HCT116 (cell line): ENCODE measurements around the gene KNDC1. TPM values are rescaled to one million over a fixed set of nuclear protein-coding genes. Genes with fewer than 3 reads are reported as not detected.

ENCODE experiments used
- ATAC-seq: fragments of 200-7000 bp; cut with Tn5 transposase; 2 replicates; pipeline ENCODE4 v1.9.1; 2020; ENCODE audit warnings: mild to moderate bottlenecking, moderate library complexity
- BruUV-seq: library from RNA; stranded (reverse); fragments of 400-500 nt; replicated peaks from 2 replicates; lab custom pipeline; 2021; lab: Mats Ljungman, UMichigan
- CTCF ChIA-PET: fragments of 300-600 bp; sonication (Branson Sonifier 250); formaldehyde crosslinking; loops from one replicate; lab custom pipeline; 2021; ENCODE audit warnings: antibody characterized with exemption; lab: Charles Lee
- POLR2A ChIA-PET: fragments of 300-600, 350-600 bp; sonication (Branson Sonifier 250); formaldehyde crosslinking; loops from one replicate; lab custom pipeline; 2021; ENCODE audit warnings: antibody characterized with exemption; lab: Charles Lee
- RAD21 ChIA-PET, 2 experiments: fragments of 300-600 bp; sonication (Branson Sonifier 250); formaldehyde crosslinking; loops; one replicate each; lab custom pipeline; 2023; ENCODE audit warnings: low total read pairs in 2 of 2; ENCODE audit not compliant: uncharacterized antibody in 2 of 2, unreplicated experiment in 2 of 2, low non-redundant PET in 1 of 2; lab: Charles Lee
- DNase-seq: peaks from one replicate; pipeline ENCODE4 v3.0.0-alpha.2; 2010; ENCODE audit warnings: low read depth, low spot score
- H2AFZ ChIP-seq: fragments of 200-600 bp; shearing (Covaris generic), sonication (generic); 2 replicates; pipeline ENCODE4 v1.6.1; 2017; ENCODE audit warnings: low read depth, mixed run types, mixed read lengths, antibody characterized with exemption, low read length; ENCODE audit not compliant: poor library complexity, severe bottlenecking
- H3K27ac ChIP-seq: 2 replicates; pipeline ENCODE4 v1.5.1; 2012; ENCODE audit warnings: low read depth, low read length
- H3K27me3 ChIP-seq: fragments of 200-600 bp; sonication (generic); 2 replicates; pipeline ENCODE4 v1.6.1; 2016; ENCODE audit warnings: mixed run types, low read length, mixed read lengths; ENCODE audit not compliant: insufficient read depth
- H3K36me3 ChIP-seq, 2 experiments: fragments of 200-500 bp in 1 of 2; fragments of 200-600 bp in 1 of 2; sonication (Bioruptor generic) in 1 of 2; sonication (generic) in 1 of 2; 2 replicates each; pipeline versions ENCODE4 v1.5.1 to v1.6.1; 2014 to 2016; ENCODE audit warnings: low read length in 2 of 2, inconsistent platforms in 1 of 2, mixed read lengths in 1 of 2, mixed run types in 1 of 2; ENCODE audit not compliant: insufficient read depth in 2 of 2, control insufficient read depth in 1 of 2
- H3K4me1 ChIP-seq, 2 experiments: fragments of 200-600 bp in 1 of 2; sonication (generic) in 1 of 2; 2 replicates each; pipeline versions ENCODE4 v1.5.1 to v1.6.1; 2012 to 2017; ENCODE audit warnings: low read length in 2 of 2, inconsistent platforms in 1 of 2, mild to moderate bottlenecking in 1 of 2, mixed read lengths in 1 of 2, mixed run types in 1 of 2, moderate library complexity in 1 of 2; ENCODE audit not compliant: insufficient read depth in 2 of 2, control insufficient read depth in 1 of 2
- H3K4me2 ChIP-seq: fragments of 200-600 bp; sonication (generic); 2 replicates; pipeline ENCODE4 v1.6.1; 2017; ENCODE audit warnings: mixed run types, low read length, mixed read lengths
- H3K4me3 ChIP-seq, 2 experiments: fragments of 200-600 bp in 1 of 2; sonication (generic) in 1 of 2; replicated peaks in 1 of 2; 2 replicates each; pipeline ENCODE4 v1.5.1; 2011 to 2016; ENCODE audit warnings: low read length in 2 of 2, control low read depth in 1 of 2, low read depth in 1 of 2, mild to moderate bottlenecking in 1 of 2, mixed read lengths in 1 of 2, mixed run types in 1 of 2
- H3K79me2 ChIP-seq: fragments of 200-600 bp; sonication (generic); 2 replicates; pipeline ENCODE4 v1.6.1; 2017; ENCODE audit warnings: mild to moderate bottlenecking, mixed run types, low read length, moderate library complexity, mixed read lengths; ENCODE audit not compliant: insufficient read depth
- H3K9ac ChIP-seq: fragments of 200-600 bp; sonication (generic); 2 replicates; pipeline ENCODE4 v1.6.1; 2016; ENCODE audit warnings: low read length, mixed read lengths
- H3K9me2 ChIP-seq: fragments of 200-600 bp; sonication (generic), shearing (Covaris generic); 2 replicates; pipeline ENCODE4 v1.6.1; 2017; ENCODE audit warnings: mixed run types, mild to moderate bottlenecking, moderate library complexity; ENCODE audit not compliant: insufficient read depth
- H3K9me3 ChIP-seq, 2 experiments: fragments of 200-500 bp in 1 of 2; fragments of 200-600 bp in 1 of 2; sonication (Bioruptor generic) in 1 of 2; sonication (generic) in 1 of 2; 2 replicates each; pipeline ENCODE4 v1.6.1; 2014 to 2017; ENCODE audit warnings: low read length in 2 of 2, mixed read lengths in 2 of 2, inconsistent platforms in 1 of 2, low read depth in 1 of 2, mild to moderate bottlenecking in 1 of 2, mixed run types in 1 of 2, moderate library complexity in 1 of 2; ENCODE audit not compliant: control insufficient read depth in 1 of 2, insufficient read depth in 1 of 2
- H4K20me1 ChIP-seq: fragments of 200-600 bp; sonication (generic), shearing (Covaris generic); 2 replicates; pipeline ENCODE4 v1.6.1; 2017; ENCODE audit warnings: mixed run types, mild to moderate bottlenecking, moderate library complexity; ENCODE audit not compliant: insufficient read depth
- EGR1 ChIP-seq: IDR thresholded peaks from 2 replicates; pipeline ENCODE4 v1.6.1; 2012; ENCODE audit warnings: low read depth
- ELF1 ChIP-seq: IDR thresholded peaks from 2 replicates; pipeline ENCODE4 v1.6.1; 2012; ENCODE audit warnings: low read depth, borderline replicate concordance
- EZH2 ChIP-seq: fragments of 200-600 bp; sonication (generic); IDR thresholded peaks from 2 replicates; pipeline ENCODE4 v1.6.1; 2017; ENCODE audit warnings: antibody characterized with exemption, mixed run types
- EZH2phosphoT487 ChIP-seq: fragments of 200-600 bp; IDR thresholded peaks from 2 replicates; pipeline ENCODE4 v1.6.1; 2018; ENCODE audit warnings: antibody characterized with exemption, borderline replicate concordance
- FOSL1 ChIP-seq: IDR thresholded peaks from 2 replicates; pipeline ENCODE4 v1.6.1; 2012; ENCODE audit warnings: low read depth
- POLR2A ChIP-seq: IDR thresholded peaks from 2 replicates; pipeline ENCODE4 v1.7.0; 2011; ENCODE audit warnings: borderline replicate concordance; ENCODE audit not compliant: insufficient read depth, insufficient read length; ENCODE audit errors: extremely low read depth
- POLR2AphosphoS5 ChIP-seq: IDR thresholded peaks from 2 replicates; pipeline ENCODE4 v1.6.1; 2011; ENCODE audit warnings: mild to moderate bottlenecking, low read depth, low read length, moderate library complexity
- RAD21 ChIP-seq: IDR thresholded peaks from 2 replicates; pipeline ENCODE4 v1.6.1; 2012; ENCODE audit warnings: low read depth, mild to moderate bottlenecking
- SIN3A ChIP-seq: IDR thresholded peaks from 2 replicates; pipeline ENCODE4 v1.6.1; 2012; ENCODE audit warnings: low read depth
- SP1 ChIP-seq: IDR thresholded peaks from 2 replicates; pipeline ENCODE4 v1.6.1; 2012; ENCODE audit warnings: low read depth
- TCF7L2 ChIP-seq: IDR thresholded peaks from 2 replicates; pipeline ENCODE4 v1.7.0; 2011; ENCODE audit warnings: borderline replicate concordance, inconsistent platforms; ENCODE audit not compliant: insufficient read depth, insufficient read length; ENCODE audit errors: extremely low read depth
- YY1 ChIP-seq: IDR thresholded peaks from 2 replicates; pipeline ENCODE4 v1.6.1; 2011; ENCODE audit warnings: low read length, low read depth, moderate library complexity, mild to moderate bottlenecking; ENCODE audit not compliant: insufficient replicate concordance; ENCODE audit errors: extremely low read depth
- ZFX ChIP-seq: fragments of 450-650 bp; IDR thresholded peaks from 2 replicates; pipeline ENCODE4 v1.6.1; 2017
- ZNF274 ChIP-seq: fragments of 200-500 bp; sonication (Bioruptor generic); IDR thresholded peaks from 2 replicates; pipeline ENCODE4 v1.6.1; 2014; ENCODE audit warnings: mild to moderate bottlenecking, low read depth, low read length, inconsistent platforms
- intact Hi-C: fragments of 100-400 bp; cut with micrococcal nuclease; formaldehyde crosslinking; loops from 2 replicates; pipeline ENCODE4 v1.10.0; 2022
- total RNA-seq: library from RNA; stranded (reverse); gene quantifications from one replicate; pipeline ENCODE4 v1.2.1, GENCODE V29; 2021; ENCODE audit not compliant: unreplicated experiment
- TF ChIP-seq, protein P1 (sequence below): IDR thresholded peaks from 2 replicates; pipeline ENCODE4 v1.6.1; 2012
- TF ChIP-seq, protein P2 (sequence below), 3 experiments: fragments of 200-600 bp in 1 of 3; sonication (generic) in 1 of 3; IDR thresholded peaks in 2 of 3; conservative IDR thresholded peaks in 1 of 3; 2 replicates each; pipeline ENCODE4 v1.5.1; 2012 to 2017; ENCODE audit warnings: low read depth in 2 of 3, low read length in 2 of 3, antibody characterized with exemption in 1 of 3, borderline replicate concordance in 1 of 3, control low read depth in 1 of 3, mild to moderate bottlenecking in 1 of 3, mixed read lengths in 1 of 3, mixed run types in 1 of 3, moderate library complexity in 1 of 3; ENCODE audit not compliant: insufficient read depth in 1 of 3
- TF ChIP-seq, protein P3 (sequence below): IDR thresholded peaks from 2 replicates; pipeline ENCODE4 v1.6.1; 2012; ENCODE audit warnings: low read depth
- TF ChIP-seq, protein P4 (sequence below): IDR thresholded peaks from 2 replicates; pipeline ENCODE4 v1.6.1; 2012

KNDC1 gene
- total RNA-seq, 1 experiment from 2014 or later = 3.6 TPM

DNA sequence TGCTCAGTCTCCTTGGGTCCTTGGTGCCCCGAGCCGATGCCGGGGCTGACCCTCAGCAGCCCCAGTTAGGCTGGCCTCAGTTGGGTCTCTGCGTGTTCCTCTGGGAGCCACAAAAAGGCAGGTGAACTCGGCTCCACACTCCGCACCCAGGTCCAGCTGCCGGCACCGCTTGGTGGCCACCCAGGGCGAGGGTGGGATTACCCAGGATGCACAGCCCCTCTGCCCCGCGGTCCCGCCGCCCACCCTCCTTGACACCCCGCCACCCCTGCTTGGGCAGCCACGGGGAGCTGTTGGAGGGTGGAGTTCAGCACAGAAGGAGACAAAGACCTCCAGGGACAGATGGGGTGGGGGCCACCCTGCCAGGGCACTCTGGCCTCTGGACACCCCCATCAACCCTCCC lies 95.3 kb downstream of the KNDC1 start:
- Histone ChIP-seq H3K36me3 (no peaks in the 10 kb centered on the region), H4K20me1 (no peaks in the 10 kb centered on the region), H3K4me1 (peaks cover 31 to 34% of the 10 kb centered on the region in 2 experiments), H3K4me3 (no peak overlapping the region), H3K79me2 (no peaks in the 10 kb centered on the region), H3K9me3 (no peaks in the 10 kb centered on the region), H3K27me3 (no peaks in the 10 kb centered on the region), H3K27ac (no peak overlapping the region), H3K9me2 (no peaks in the 10 kb centered on the region), H3K9ac (no peak overlapping the region), H3K4me2 (no peak overlapping the region), H2AFZ (no peak overlapping the region)
- ATAC-seq (no peak), DNase-seq (no peak)
- intact Hi-C loops = loop anchor here (5.0 to 10.0 kb wide), 2 partner anchors 313 to 351 kb away; partner anchors contain the start of gene CFAP46
- TF ChIP-seq, protein P1, sequence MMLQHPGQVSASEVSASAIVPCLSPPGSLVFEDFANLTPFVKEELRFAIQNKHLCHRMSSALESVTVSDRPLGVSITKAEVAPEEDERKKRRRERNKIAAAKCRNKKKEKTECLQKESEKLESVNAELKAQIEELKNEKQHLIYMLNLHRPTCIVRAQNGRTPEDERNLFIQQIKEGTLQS = no peak
- TF ChIP-seq POLR2AphosphoS5 (no peak), ELF1 (no peak), SIN3A (no peak), EGR1 (no peak), EZH2phosphoT487 (no peak), SP1 (no peak), ZNF274 (no peak), ZFX (no peak), RAD21 (no peak), YY1 (no peak), TCF7L2 (no peak), FOSL1 (no peak), POLR2A (no peak), EZH2 (no peak)
- TF ChIP-seq, protein P2, sequence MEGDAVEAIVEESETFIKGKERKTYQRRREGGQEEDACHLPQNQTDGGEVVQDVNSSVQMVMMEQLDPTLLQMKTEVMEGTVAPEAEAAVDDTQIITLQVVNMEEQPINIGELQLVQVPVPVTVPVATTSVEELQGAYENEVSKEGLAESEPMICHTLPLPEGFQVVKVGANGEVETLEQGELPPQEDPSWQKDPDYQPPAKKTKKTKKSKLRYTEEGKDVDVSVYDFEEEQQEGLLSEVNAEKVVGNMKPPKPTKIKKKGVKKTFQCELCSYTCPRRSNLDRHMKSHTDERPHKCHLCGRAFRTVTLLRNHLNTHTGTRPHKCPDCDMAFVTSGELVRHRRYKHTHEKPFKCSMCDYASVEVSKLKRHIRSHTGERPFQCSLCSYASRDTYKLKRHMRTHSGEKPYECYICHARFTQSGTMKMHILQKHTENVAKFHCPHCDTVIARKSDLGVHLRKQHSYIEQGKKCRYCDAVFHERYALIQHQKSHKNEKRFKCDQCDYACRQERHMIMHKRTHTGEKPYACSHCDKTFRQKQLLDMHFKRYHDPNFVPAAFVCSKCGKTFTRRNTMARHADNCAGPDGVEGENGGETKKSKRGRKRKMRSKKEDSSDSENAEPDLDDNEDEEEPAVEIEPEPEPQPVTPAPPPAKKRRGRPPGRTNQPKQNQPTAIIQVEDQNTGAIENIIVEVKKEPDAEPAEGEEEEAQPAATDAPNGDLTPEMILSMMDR (IDR thresholded peaks at IDR 0.05 in 2 of 3, conservative IDR thresholded peaks at IDR 0.05 in 1 of 3; ENCODE audit: borderline replicate concordance in 1 of 3, insufficient read depth in 1 of 3, low read depth in 2 of 3, low read length in 2 of 3) = no peak
- TF ChIP-seq, protein P3, sequence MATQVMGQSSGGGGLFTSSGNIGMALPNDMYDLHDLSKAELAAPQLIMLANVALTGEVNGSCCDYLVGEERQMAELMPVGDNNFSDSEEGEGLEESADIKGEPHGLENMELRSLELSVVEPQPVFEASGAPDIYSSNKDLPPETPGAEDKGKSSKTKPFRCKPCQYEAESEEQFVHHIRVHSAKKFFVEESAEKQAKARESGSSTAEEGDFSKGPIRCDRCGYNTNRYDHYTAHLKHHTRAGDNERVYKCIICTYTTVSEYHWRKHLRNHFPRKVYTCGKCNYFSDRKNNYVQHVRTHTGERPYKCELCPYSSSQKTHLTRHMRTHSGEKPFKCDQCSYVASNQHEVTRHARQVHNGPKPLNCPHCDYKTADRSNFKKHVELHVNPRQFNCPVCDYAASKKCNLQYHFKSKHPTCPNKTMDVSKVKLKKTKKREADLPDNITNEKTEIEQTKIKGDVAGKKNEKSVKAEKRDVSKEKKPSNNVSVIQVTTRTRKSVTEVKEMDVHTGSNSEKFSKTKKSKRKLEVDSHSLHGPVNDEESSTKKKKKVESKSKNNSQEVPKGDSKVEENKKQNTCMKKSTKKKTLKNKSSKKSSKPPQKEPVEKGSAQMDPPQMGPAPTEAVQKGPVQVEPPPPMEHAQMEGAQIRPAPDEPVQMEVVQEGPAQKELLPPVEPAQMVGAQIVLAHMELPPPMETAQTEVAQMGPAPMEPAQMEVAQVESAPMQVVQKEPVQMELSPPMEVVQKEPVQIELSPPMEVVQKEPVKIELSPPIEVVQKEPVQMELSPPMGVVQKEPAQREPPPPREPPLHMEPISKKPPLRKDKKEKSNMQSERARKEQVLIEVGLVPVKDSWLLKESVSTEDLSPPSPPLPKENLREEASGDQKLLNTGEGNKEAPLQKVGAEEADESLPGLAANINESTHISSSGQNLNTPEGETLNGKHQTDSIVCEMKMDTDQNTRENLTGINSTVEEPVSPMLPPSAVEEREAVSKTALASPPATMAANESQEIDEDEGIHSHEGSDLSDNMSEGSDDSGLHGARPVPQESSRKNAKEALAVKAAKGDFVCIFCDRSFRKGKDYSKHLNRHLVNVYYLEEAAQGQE = no peak
- TF ChIP-seq, protein P4, sequence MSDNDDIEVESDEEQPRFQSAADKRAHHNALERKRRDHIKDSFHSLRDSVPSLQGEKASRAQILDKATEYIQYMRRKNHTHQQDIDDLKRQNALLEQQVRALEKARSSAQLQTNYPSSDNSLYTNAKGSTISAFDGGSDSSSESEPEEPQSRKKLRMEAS = no peak
- POLR2A ChIA-PET = no interaction called here
- CTCF ChIA-PET = no interaction called here
- no TSS peak for BruUV-seq
- RAD21 ChIA-PET = no interaction called here
